Putamen (tissue), 1 donor: ENCODE results near the gene NCAPH2.

ENCODE experiments used
- DNase-seq: peaks from one replicate; pipeline ENCODE4 v3.0.0-alpha.2; 2016; ENCODE audit warnings: low spot score

NCAPH2 gene

DNA sequence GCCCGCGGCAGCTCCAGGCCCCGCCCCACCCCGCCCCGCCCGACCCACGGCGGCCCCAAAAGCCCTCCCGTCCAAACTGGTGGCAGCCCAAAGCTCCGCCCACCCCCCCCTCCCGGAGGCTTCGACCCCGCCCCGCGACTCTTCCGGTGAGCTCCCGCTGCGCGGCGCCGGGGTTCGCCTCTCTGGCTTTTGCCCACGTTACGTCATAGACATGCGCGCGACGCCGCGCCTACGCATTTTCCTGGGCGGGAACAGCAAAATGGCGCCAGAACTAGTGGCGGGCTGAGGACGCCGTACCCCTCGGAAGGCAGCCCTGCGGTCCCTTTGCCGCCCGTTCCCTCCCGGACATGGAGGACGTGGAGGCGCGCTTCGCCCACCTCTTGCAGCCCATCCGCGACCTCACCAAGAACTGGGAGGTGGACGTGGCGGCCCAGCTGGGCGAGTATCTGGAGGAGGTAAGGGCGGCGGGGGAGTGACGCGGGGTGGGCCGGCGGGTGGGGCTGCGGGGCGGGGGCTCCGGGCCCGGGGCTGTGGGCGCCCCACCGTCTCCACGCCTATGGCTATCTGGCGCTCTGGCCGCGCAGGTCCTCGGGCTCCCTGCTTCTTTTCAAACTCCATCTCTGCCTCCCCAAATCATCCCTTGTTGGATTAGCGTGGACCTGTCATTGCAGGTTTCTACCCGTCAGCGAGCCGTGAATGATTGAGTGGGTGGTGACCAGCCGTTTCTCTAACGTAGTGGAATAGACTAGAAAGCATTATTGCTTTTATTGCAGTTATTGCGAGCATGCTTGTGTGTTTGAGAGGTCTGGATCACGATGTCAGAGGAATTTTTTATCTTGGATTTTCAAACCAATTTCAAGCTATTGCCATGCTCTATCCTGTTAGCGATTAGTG, at the start of gene NCAPH2:
Gene NCAPH2 (plus strand): TSS at position 234 of the 894 bp plus-strand sequence. CDS start 114 bp downstream, at position 348.
- DNase-seq = peak; percentile 97

DNA sequence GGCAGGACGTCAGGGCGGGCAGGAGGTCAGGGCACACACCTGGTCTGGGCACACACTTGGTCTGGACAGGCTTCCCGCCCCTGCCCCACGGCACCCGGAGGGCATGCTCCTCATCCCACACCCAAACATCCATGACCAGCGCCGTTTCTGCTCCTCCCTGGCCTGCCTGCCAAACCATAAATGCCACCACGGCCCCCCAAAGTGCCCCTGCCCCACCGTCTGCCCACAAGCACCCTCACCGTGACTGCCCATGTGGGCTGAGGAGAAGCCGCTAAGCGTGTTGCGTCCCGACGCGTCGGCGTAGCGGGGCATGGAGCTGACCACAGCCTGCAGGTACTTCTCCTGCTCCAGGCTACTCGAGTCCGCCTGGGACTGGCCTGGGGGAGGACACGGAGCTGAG, 49.0 kb upstream of the NCAPH2 start:
- DNase-seq = no peak

DNA sequence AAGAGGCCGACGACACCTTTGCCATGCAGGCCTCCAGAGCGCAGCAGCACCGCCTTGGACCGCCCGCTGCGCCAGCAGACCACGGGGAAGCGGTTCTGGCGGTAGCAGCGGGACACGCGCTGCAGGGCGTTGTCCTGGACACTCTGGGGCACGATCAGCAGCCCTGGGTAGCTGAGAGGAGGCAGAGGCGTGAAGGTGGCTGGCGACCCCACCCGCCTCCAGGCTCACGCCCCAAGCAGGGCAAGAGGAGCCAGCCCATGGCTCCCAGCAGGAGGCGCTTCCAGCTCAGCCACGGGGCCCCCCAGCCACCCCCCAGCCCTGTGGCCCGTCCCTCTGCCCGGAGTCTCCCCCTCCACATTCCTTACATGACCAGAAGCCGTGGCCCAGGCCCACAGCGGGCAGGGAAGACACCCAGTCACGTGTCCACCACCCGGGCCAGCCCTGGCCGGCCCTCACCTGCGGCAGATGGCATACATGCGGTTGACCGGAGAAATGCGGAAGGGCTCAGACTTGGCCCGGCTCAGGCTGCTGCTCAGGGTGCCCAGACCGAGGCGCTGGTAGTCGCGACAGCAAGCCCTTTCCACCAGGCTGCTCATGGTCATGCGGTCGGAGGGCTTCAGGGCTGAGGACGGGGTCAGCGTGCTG, 48.4 kb upstream of the NCAPH2 start:
- DNase-seq = no peak

DNA sequence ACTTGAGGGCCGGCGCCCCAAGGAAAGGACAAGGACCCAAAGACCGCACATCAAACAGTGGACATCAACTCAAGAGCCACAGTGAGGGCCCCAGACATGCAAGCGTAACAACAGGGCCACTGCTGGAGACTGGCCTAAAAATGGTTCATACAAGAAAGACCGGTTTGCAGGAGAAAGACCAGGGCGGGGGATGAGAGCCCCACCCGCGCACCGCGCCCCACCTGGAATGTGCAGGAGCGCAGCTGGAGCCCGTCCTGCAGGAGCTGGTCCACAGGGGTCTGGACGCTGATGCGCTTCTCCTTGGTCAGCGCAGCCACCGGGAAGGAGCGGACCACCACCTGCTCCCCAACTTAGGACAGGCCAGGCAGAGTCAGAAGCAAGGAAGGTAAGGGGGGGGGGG, 47.1 kb upstream of the NCAPH2 start:
- DNase-seq = no peak

DNA sequence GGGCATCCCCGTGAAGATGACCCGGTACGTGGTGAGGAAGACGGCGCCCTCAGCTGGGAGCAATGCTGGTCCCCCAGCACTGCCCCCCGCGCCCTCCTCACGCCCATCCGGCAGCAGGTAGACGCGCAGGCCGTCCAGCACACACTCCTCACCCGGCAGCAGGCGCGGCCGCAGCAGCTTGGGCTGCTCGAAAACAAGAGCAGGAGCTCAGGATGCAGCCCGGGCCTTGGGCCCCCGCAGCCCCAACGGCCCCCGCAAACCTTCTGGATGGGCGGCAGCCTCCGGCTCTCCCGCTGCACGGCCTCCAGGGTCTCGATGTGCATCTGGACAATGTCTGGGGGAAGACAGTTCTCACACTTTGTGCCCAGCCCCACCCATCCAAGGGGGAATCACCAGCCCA, 46.5 kb upstream of the NCAPH2 start:
- no peak for DNase-seq

DNA sequence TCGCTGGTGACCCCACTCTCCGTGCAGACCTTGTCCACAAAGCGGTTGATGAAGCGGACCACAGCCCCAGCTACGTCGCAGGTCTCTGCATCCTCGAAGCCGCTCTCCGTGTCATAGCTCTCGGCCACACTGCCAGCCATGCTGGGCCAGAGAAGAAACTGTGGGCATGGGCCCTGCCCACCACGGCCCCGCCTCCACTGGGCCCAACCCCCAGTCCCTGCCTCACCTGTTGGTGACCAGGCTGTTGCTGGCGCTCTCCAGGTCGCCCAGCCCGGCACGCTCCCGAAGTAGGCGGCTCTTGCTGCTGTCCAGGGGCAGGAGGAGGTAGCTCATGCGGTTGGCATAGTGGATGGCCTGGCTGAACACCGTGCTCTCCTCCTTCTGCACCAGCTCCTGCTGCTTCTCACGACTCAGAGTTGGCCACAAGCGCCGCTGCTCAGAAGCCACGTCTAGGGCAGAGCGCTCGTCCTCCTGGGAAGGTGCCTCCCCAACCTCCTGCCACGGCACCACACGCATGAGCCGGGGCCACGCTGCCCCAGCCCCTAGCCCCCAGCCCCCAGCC, 46.0 kb upstream of the NCAPH2 start:
- DNase-seq = no peak

DNA sequence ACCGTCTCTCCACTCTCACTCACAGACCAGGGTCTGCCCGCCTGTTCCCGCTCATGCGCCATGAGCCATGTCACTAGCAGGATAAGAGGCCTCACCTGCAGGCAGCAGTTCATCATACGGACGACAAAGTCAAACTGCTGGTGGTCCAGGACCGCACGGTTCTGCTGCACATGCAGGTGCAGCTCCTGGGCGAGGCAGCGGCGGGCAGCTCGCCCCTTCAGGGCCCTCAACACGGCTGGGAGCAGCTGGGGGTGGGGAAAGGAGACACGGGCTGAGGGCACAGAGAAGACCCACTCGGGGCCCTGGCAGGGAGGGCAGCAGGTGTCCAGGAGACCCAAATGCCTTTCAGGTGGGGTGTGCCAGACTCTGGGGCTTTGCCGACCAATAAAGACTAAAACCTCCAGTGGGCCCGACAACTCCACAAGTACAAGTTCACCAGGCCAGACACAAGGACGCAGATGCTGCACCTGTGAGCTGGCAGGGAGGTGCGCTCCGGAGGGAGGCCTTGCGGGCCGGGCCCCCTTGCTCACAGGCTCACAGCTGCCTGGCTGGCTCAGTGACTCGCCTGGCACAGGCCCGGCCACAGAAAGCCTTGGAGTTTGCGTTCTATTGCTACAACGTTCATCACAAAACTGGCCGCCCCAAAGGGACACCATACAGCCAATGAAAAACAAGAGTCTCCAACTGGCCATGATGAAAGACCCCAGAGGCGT, 44.7 kb upstream of the NCAPH2 start:
- no peak for DNase-seq

DNA sequence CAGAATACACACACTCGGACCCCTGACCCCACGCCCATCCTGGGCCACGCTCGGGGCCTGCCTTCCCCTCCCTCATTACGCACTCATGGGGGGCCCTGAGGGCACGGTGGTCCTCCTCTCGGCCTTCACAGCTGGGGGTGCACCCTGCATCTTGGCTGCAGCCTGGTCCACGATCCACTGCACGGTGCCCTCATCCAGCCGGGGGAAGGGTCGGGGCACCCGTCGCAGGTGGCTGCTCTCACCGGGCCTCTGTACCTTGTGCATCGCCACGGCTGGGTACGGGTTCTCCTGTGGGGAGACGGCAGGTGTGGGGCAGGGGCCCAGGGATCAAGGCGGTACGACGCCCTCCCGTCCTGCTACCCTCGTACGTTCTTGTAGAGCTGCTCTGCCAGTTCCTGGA, 43.6 kb upstream of the NCAPH2 start:
- no peak for DNase-seq

DNA sequence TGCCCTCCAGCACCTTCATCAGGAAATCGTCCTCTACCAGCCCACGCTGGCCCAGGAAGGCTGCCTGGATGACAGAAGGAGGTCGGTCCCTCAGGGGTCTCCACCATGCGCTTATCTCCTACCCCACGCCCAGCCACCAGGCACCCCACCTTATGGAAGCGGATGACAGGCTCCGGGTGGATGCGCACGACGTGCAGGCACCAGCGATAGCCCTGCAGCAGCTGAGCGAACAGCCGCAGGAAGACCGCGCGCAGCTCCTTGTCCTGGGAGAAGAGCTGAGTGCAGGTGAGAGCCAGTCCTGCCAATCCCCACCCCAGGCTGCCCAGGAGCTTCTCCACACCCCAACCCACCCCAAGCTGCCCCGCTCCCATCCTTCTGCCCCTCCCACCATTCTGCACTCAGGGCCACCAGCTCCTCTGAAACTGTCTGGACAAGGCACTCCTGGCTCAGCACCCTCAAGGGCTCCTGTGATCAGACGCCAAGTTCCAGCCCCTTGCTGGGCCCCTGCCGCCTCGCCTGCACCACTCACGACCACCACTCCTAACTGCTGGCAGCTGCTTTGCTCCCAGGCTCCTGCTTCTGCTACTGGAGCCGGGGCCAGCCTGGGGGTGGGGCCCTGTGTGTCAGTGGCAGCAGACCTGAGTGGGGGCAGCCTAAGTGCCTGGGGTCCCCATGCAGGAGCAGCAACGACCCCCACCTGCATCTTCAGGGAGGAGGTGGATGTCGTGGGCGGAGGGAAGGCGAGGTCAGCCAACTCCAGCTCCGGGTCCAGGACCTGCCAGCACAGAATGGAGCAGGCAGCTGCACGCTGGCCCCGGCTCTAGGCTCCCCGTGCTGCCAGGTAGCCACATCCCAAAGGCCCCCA, 42.7 kb upstream of the NCAPH2 start:
- DNase-seq = no peak

DNA sequence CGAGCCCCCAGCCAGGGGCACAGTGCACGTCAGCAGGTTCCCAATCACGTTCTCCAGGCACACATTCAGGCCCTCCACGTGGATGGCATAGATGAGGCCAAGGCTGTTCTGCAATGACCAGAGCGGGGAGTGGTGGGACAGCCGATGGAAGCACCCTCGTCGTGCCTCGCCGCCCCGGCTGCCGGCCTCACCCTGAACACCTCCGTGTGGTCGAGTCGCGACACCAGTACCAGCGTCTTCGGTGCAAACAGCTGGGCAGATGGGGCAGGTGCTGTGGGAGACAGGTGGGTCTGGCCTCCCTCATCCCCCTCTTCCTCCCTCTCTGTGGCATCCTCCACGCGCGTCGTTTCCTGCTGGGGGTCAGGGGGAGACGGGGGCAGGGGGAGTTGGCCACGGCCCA, 40.7 kb upstream of the NCAPH2 start:
- no peak for DNase-seq

DNA sequence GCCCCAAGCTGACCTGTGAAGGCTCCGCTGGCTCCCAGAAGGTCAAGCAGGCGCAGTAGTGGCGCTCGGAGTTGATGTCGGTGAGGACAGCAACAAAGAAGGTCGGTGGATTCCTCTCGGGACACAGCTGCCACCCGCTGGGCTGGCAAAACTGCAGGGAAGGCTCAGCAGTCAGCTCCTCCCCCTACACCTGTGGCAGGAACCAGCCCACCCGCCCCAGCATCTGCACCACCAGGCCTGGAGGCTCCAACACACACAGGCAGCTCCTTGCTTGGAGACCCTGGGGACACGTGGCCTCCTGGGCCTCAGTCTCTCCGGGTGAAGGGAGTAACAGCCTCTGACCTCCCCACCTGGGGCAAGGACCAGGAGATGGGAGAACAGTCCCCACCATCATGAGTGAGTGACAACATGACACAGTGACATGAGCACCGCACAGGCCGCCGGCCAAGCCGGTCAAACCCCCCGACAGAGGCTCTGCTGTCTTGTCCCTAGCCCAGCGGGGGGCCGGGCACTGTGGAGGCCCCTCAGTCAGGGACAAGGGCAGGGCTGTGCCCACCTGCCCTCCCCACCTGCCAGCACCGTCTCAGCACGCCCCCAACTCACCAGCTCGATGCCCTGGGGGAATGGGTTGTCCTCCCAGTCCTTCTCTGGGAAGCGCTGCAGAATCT, 40.1 kb upstream of the NCAPH2 start:
- DNase-seq = no peak

DNA sequence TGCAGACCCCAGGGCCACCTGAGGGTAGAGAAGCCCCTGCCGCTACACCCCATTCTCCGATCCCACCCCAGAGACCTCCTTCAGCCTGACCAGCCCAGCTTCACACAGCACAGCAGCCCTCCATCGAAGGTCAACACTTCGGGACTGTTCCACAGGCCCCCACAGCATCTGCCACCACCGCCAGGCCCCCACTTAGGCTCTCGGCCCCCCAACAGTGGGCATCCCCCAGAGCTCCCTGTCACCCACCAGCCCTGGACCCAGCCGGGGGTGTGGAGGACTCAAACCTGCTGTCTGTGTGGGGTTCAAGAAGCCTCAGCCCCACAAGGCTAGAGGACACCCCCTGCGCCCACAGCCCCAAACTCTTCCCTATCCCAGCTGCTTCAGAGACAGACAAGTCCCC, 39.4 kb upstream of the NCAPH2 start:
- no peak for DNase-seq

DNA sequence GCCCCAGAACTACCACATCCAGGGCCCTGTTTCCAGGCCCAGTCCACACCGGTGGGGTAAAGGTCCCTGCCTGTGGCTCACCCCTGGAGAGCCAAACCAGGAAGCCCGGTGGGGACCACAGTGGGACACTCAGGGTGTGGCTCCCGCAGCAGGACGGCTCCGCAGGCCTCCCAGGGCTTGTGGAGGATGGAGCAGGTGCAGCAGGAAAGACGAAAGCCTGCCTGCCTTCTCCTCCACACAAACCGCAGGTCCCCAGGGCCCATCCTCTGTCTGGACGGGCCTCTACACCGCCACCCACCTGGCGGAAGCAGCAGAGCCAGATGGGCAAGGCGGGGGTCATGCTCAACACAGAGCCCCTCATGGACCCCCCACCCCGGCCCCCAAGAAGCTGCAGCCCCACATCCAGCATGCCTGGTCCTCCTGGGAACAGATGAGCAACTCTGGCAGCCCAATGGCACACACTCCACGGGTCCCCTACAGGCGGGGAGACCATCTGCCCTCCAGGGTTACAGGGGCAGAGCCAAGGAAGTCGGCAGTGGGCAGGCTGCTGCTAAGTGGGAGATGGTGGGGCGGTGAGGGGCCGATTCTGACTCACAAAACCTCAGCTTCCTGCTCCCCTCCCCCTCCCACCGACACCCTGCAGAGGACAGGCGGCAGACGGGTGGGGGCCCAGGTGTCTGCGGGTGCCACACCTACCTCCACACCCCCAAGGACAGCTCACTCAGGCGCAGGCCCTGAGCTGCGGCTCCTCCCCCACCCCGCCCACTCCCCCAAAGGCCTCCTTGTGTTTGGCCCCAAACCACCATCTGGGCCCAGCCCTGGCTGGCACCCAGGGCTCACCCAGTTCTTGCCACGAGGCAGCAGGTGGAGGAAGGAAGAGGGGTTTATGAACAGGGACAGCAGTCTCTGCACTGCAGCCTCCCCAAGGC, 38.4 kb upstream of the NCAPH2 start:
- DNase-seq = no peak

DNA sequence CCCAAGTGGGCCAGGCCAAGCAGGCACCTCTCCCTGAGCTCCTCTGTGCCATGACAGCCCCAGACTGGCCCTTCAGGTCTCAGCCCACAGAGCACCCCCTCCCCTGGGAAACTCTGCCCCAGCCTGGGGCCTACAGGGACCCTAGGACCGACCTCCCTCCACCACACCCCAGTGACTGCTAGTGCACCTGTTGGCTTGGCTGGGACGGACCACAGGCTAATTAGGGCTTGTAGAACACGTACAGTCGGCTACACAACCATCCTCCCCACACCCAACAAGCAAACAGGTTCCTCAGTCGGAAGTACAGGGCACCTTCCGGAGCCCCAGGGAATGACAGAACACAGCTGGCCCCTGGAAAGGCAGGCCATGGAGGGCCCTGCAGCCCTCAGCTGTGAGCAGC, 37.5 kb upstream of the NCAPH2 start:
- DNase-seq = no peak

DNA sequence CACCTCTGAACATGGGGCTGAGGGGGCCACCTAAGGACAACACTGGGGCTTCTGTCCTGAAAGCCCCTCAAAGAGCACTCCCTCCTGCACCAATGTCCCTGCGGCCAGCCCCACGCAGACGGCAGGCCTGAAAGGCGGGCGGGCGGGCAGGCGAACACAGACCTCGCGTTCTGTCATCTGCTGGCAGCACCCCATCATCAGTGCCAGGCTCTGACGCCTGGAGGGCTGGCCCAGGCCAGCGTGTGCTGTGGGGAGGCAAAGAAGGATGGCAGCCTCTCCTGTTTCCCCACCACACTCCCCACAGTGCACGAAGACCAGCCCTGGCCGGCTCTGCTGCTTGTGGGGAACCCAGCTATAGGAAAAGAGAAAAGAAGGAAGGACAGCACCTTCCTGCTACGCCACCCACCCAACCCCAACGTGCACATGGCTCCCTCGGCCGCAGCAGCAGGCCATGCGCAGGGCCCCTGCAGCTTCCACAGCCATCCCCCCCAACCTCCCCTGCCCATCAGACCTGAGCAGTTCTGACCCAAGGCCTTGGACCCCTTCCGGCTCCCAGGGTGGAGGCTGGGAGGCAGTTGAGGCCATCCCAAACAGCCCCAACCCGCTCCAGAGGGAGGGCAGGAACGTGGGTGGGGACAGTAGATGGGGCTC, 36.7 kb upstream of the NCAPH2 start:
- peak; percentile 80 for DNase-seq

DNA sequence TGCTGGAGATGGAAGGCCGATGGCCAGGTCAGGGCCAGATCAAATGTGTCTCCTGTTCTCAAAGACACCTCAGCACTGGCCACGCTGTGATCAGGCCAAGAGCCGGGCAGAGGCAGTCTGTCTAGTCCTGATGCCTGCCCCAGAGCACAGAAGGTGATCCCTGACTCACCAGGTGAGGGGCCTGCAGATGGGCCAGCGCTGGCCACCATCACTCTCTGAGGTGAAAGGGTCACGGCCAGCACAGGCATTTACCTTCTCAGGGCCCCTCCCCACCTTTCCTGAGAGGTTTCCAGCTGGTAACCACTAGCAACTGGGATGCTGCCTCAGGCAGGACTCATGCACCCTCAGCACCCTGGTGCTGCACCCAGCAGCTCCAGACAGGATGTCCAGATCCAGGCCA, 36.1 kb upstream of the NCAPH2 start:
- DNase-seq = no peak

DNA sequence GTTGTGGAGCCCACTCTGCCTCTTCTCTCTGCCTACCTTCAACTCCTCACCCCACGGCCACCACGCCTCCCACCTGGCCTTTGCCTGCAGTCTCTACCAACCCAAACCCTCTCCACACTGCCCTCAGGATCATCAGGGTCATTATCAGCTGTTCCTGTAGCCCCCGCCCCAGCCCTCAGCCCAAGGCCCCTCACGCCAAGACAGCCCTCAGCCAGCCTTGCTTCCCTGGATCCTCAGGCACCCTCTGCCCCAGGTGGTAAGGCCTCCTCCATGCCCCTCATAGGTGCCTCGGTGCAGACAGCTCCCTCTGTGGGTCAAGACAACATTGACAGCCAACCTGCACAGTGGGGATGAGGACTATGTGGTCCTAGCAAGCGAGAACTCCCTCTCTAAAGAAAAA, 34.9 kb upstream of the NCAPH2 start:
- no peak for DNase-seq

DNA sequence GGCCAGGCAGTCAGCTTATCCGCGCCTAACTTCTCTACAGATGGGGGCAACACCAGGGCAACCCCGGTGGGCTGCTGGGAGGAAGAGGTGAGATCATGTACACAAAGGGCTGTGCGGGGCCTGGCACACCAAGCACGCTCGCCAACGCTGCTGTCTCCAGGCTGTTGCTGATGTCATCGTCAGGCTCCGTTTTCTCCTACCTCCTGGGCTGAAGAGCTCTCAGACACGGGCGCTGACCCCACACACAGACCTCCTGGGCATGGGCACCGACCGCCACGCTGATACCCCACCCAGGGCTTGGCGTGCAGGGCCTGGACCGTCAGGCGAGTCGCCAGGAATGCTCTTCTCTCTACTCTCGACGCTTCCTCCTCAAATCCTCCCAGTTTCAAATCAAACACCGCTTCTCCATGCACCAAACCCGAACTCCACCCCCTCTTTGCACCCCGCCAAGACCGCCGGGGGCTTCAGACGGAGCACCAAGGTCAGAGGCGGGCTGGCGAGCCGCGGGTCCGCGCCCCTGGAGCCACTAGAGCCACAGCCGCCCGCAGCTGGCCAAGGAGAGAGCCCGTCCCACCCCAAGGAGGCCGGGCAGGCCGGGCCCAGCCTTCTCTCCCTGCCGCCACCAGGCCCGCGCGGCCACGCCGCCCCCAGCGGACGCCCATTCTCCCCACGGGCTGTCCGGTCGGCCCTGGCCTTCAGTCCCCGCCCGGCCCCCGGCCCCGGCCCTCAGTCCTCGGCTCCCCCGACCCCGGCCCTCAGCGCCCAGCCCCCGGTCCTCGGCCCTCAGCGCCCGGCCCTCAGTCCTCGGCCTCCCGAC, 34.0 kb upstream of the NCAPH2 start:
- DNase-seq = no peak
